Activated CD4-positive, alpha-beta T cell treated with anti-CD3 and anti-CD28 coated beads, Interleukin-2, amount 50 U/mL, for 4 hours (primary cell): ENCODE data around the gene SSBP2.

Experiments
- DNase-seq, 2 experiments: peaks; one replicate each; pipeline ENCODE4 v3.0.0-alpha.2; 2020

The SSBP2 gene

DNA sequence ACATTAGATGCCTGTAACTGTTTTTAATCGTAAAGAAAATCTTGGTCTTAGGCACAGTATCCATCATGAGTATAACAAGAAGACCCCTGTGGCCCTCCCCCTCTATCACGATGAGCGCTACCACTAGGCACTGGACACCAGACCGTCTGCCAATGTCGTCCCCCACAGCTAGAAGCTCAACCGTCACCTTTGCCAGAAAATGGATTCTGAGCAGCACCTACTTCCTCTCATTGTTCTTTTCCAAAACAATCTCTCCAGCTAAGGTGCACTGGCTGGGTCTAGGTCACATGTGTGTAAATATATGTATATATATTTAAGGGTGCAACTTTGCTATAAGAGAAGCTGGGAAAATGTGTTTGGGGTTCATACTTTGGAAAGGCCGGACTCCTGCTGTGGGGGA, 15.7 kb upstream of the SSBP2 start:
- no peak for DNase-seq

DNA sequence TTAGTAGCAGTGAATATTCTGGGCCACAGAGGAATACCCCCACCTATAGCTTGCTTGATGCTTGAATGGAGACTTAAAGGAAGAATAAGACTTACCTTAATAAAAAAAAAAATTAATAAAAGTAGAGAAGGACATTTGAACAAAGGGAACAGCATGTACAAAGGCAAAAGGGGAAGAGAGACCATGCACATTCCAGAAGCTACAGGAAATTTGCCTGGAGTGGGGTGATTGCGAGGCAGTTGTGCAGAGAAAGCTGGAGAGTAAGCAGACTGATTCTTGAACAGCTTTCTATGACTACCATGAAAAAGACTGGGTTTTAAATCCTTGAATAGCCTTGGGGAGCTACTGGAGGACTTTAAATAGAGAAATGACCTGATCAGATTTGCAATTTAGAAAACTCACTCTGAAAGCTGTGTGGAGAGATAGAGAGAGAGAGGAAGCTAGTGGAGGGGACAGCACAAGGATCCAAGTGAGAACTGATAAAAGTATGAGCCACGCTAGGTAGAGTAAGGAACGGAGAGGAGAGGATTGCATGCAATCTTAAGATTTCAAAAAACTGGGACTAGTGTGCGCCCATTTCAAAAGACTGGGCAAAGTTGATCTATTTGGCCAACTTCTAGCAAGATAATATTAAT, 12.5 kb upstream of the SSBP2 start:
- DNase-seq: no peak

DNA sequence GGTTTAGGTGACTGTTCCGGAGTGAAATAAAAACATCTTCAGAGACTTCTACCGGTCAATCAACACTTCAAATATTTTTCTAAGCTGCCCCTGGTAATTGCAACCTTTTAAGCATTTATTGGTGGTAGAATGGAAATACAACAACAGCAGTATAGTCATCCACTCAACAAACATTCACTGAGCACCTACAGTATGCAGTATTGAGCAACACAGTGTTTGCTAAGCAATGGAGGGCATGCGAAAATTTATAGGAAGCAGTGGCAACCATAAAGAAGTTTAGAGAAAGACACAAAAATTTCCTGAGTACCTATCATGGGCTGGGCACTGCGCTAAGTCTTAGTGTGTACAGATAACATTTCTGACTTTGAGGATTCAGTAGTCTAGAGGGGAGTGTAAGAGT, 12.0 kb upstream of the SSBP2 start:
- no peak for DNase-seq

DNA sequence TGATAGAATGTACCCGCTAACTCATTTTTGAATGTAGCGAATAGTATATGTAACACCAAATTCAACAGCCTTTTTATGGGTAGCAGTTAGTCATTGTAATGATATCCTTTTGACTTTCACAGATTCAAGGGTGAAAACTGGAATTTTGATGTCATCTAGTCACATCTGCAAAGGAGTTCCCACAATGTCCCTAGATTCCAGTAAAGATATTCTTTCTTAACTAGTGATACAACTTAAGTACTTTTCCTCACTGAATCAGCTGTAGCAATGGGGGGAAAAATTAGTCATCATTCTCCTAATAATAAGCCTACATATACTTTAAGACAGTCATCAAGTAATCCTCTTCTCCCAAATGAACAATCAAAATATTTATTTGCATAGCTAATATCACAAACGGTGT, 11.5 kb upstream of the SSBP2 start:
- DNase-seq: no peak

DNA sequence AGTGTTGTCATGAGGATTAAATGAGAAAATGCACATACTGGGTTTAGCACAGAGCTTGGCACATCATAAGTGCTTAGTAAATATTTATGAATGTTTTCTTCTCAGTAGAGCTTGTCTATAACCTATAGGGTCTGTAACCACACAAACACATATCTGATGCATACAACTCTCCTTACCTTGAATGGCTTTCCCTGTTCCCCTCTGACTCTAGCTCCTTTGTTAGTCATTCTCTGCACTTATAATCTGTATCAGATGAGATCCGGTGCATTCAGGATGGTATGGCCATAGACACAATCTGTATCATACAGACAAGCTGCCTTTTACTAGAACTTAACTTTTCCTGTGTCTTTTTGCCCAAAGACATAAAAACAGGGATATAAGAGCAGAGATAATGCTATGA, 11.1 kb upstream of the SSBP2 start:
- no peak for DNase-seq

DNA sequence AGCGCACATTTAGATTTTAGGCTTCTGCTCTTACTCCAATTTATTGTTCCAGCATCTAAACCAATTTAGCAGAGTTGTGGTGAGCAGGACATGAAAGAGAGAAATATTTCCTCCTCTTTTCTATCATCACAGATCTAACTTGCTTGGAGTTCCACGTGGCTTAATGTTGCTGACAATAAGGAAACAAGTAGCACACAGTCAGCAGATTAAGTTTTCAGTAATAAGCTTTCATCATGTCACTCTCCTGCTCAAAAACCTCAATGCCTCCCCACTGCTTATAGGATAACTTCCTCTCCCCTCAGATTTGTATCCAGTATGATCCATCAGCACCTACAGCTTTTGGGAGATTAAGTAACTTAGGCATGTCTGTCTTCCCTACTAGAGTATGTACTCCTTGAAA, 10.4 kb upstream of the SSBP2 start:
- DNase-seq: no peak

DNA sequence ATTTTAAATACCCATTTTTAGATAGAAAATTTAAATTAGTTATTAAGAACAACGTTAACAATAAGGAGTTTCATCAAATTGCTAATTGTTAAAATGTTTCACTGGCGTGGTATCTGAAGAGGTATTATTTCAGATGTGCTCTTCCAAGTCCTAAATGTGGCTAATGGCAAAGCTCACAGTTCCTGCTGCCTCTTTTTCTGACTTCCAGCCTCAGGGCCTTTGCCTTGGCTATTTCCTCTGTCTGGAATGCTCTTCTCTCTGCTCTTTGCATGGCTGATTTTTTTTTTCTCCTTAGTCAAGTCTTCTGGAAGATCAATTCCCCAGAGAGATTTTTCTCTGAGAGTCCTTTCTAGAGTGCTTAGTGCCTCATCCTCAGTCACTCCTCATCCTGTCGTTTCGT, 9.6 kb upstream of the SSBP2 start:
- no peak for DNase-seq

DNA sequence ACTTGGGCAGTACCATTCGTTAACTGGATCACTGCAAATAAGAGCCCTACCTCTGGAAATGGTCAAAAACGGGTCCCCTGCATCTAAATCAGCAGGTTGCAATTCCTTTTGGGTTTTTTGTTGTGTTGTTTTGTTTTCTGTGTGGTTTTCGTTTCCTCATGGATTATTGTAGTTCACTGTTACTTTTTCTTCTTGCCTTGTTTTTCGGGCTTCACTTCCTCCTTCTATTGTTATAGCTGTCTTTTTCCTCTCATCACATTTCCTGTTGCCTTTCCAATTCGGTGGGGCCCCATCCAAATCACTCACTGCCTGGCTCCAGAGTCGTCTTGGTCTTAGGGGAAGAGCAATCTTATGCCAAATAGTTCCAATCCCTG, 8.7 kb upstream of the SSBP2 start:
- DNase-seq: no peak

DNA sequence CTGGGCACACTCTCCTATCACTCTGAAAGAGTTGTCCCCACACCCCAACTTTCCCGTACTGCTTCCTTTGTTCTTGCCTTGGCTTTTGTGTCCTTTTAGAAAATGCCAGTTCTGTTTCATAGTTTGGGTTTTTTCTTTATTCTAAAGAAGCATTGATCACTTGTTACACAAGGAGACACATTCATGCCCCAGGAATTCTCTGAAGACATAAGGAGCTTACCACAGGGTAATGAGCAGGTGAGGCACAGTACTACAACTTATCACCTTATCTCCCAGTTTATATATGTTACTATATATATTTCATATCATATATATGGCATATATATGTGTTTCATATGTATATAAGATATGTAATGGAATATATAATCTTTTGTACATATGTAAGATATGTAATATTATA, 6.5 kb upstream of the SSBP2 start:
- DNase-seq: no peak

DNA sequence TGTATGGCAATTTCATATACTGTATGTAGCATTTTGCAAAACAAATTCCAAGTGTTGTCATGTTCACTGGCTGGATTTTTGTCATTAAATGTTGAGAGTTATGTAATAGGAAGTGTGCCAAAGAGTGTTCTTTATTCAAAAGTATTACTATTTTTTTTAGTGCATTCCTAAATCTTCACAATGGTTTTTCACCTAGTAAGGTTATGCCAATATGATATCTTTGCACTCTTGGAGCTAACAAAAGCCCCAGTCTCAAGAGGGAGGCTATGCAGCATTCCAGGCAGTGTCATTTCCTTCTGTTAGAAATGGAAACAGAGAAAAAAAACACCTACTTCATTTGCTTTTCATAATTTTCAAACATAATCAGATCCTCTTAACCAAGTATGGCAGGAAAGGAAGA, 5.1 kb upstream of the SSBP2 start:
- no peak for DNase-seq

DNA sequence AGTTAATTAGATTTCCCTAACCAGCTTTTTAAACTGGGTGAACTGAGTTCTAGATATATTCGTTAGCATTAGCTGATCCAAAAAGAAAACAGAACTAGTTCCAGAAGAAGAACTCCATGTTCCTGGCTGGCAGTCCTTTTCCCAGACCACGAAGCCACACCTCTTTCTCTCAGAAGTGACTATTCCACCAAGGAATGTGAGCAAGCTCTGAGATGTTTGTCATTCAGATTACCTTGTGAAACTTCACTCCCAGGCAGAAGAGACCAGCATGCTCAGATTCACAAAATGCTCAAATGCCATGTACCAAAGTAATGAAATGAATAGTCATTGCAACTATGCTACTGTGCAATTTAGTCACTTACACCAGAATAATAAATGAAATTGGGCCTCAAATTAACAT, 4.4 kb upstream of the SSBP2 start:
- DNase-seq: no peak

DNA sequence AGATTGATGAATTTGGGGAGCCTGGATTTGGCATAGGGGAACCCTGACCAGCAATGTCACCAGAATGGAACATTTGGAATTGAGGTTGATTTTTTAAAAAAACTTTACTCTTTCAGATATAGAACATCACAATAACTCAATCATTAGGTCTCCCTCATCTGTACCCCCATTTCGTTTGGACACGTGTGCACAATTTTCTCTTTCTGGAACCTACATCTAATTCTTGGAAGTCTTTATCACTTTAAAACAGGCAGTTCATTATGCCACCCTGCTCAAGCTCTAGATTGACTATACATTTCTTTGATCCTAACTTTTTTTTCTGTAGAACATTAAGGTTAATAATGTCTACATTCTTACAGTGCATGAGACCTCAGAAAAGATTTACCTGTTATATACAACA, 3.7 kb upstream of the SSBP2 start:
- DNase-seq: no peak

DNA sequence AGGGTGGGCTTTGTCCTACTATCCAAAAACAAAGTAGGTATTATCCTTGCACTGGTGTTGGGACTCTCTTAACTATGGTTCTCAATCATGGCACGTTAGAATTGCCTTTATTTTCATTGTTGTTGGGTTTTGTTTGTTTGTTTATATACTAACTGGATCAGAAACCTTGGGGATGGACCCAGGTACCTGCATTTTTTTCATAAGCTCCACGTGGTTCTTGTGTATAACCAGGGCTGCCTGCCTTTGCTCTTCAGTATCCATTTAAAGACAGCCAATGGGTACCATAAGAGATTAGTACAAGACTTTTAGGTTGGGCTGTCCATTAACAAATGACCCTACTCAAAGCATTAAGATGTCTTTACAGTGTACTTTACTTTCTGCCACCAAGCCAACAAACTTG, 2.5 kb upstream of the SSBP2 start:
- no peak for DNase-seq

DNA sequence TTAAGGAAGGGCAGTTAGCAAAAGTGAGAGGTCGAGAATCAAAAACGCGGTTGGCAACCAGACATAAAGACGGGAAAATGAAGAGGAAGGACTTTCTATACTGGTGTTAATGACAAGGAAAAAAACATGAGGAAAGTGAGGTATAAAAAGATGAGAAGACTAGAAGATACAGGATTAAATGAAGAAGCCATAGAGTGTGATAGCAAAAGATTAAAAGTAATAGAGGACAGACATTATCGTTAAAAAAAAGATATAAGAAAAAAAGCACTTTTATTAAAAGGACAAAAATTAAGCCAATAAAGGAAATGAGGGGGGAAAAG, 1.7 kb upstream of the SSBP2 start:
- DNase-seq: no peak

DNA sequence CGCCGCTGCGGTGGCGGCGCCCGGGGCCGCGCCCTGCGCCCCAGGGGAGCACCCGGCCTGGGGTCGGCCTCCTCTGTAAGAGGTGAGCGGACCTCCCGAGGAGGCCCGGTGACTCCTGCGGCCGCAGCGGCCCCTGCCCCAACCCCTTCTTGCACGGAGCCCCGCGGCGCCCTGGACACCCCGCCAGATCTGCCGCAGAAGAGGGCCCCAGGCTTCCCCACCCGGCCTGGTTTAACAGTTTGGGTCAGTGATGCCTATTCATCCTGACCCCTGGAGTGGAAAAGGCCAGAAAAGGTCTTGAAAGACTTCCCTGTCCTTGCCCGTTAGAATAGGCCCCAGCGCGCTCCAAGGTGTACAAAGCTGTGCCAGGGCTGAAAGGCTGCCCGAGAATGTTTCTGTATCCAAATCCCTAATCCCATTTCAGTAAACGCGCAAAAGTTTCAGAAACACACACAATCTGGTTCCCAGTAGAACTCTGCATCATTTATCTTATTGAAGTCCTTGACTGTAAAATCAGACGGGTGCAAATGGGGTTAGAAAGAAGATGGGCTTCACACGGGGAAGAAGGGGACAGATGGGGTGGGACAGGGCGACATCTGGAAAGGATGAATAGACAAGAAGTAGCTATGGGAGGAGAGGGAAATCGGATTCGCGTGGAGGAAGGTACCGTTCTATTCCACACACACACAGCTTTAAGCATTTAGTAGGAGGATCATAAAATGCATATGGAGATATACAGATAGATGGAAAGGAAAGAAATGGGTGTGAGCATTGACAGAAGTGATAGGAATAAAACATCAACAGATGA, 1.1 kb upstream of the SSBP2 start:
- DNase-seq: no peak

DNA sequence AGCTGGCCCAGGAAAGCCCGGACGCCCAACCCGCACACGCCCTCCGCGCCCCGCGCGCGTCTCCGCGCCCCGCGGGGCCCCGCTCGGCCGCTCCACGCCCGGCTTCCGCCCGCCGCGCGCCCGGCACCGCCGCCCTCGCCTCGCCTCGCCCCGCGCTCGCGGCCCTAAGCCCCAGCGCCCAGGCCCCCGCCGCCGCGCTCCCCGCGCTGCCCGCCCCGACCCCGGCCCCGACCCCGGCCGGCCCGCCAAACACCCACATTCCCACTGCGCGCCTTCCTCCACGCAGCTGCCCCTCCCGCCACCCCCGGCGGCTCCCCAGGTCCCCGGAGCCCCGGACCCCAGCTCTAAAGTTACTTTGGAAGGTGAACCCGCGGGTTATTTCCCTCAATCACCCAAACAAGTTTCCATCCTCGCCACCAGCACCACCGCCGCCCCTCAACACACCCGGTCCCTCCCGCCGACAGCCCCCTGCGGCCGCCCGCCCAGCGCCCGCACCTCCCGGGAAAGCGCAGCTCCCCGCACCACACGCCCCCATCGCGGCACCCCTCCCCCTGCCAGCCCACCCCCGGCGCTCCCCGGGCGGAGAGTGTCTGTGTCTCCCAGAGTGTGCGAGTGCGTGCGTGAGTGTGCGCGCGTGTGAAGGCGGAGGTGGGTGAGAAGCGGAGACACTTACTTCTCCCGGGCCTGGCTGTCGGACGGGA, 439 bp downstream of the SSBP2 start:
- DNase-seq: no peak

DNA sequence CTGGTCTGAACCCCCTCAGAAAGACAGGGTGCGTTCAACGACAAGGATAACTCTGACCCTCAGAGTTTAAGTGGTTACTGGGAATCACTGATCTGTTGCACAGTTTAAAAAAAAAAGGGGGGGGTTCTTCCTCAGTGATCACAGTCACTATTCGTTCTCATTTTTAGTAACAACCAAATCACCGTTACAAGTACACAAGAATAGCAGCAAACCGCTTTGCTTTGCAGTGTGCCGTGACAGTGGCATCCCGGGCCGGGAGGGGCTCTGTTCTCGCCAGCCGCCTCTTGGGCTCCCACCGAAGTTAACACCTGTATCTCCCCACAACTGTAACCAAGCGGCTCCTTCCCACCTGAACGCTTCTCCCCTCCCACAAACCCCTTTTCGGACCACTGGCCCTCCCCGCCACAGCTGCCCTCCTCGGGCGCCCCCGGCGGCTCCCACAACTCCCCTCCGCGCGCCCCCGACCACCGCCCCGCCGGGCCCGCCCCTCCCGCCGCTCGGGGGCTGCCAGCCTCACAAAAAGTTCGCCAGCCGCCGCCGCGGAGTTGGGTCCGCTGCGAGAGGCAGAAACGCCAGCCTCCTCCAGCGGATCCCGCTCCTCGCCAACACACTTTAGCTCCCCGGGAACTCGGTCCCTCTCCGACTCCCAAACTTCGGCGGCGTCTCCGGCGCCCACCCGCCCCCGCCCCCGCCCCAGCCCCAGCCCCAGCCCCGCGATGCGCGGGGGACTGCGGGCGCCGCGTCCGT, 1.2 kb downstream of the SSBP2 start:
- peak; percentile 35 to 36 for DNase-seq

DNA sequence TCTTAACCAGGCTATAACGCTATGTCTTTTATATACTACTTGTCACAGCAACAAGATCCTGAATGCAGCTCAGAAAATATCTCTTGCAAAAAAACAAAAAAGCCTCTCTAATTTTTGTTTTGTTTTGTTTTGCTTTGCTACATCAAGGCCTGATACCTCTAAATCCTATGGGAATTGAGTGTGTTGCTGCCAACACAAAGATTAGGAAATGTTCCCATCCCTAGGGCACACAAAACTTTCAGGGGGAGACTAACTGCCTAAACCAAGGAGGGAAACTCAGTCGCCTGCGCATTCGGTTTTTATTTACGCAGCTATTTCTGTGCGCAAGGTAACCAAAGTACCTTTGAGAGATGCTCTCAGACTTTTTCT, 1.7 kb downstream of the SSBP2 start:
- no peak for DNase-seq

DNA sequence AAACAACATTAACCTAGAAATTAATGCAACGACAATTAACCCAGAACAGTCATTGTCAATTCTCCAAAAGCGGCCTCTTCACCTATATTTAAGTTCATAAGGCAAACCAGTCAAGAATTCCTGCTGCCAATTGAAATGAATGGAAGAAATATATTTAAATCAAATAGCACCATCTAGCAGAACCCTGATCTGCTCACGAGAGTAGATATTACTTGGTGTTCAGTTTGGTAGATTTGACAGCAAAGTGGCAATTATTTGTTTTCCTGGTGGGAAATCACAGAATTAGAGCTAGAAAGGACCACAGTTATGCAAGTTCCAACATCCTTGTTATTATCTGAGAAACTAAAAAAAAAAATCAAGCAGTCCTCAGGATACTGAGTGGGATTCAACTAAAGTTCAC, 2.3 kb downstream of the SSBP2 start:
- DNase-seq: no peak

DNA sequence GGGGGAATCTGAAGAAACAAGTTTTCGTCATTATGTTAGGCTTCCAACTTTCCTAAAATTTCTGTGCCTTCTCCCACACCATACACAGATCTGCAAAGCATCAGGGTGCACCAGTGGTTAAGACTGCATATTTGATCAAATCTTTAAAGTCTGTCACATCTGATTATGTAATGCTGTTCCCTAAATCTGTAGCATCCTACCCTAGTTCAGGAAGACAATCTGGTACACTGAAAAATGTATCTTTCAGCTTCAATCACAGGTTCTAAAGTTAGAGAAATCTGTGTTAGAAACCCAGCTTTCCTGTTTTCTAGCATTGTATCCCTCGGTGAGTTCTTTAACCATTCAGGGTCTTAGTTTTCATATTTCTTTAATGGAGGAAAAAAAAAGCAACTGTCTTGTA, 3.9 kb downstream of the SSBP2 start:
- DNase-seq: no peak

DNA sequence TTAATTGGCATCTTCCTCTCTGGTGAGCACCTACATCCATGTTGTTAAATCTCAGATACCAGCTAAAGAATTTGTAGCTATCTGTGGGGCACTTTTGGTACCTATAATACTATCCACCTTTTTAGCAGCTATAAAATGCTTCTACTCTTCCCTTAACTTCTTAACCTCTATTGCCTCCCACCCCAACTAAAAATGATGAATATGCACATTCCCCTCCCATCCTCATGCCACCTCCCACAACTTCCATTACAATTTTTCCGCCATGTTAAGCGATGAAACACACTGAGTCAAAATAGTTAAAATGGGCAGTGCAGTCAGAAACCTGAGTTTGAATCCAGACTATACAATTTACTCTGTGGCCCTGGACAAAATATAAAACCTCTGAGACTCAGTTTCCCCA, 10.1 kb downstream of the SSBP2 start:
- DNase-seq: no peak

DNA sequence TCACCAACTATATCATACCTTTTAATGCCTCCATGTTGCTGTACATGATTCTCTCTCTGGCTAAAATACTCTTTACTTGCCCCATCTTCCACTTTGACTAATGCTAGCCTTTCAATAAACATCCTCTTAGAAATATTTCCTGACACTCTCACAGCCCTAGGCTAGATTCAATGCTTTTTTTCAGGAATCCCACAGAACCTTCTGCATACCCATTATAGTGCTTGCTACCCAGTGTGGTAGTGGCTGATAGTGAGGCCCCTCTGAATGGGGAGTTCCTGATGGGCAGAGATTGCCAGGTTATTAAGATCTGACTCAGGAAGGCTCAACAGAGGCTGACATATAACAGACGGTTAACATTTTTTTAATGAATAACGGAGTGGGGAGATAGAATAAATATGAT, 11.6 kb downstream of the SSBP2 start:
- DNase-seq: no peak

DNA sequence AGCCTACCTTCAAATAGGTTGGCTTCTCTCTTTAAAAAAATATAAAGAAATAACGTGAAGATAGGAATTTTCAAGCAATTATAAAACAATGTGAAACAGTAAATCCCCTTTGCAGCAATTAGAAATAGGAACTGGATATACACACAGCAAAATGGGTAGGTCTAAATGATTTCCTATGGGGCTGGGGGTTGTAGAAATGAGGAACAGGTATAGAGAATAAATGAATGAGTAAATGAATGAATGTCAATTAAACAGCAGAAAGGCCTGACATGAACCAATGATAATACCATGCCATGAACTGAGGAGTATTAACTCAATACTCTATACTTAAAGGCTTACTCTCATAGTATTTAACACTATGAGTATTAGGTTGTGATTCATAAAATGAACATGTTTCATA, 21.6 kb downstream of the SSBP2 start:
- no peak for DNase-seq

DNA sequence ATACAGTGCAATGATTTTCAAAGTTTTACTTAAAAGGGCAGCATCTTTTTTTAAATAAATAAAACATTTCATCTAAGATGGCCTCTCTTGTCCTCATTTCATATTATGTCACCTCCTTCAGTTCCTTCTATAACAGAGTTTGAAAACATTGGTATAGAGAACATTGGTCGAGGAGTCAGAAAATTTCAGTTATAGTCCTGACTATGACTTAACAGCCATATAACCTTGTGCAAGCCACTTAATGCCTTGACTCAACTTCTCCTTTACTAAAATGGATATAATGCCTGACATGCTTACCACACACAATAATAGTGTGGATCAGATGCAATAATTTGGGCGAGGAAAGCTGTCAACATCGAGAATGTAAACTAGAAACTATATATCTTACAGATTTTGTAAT, 22.6 kb downstream of the SSBP2 start:
- no peak for DNase-seq
